ENCODE data around the gene TRIM9.

Gene TRIM9

GRCh38 chr14:50928002-50928635 is 166.8 kb downstream of the TRIM9 start:
- CTCF ChIA-PET = no interaction called here
- POLR2A ChIA-PET (ENCODE audit: low non-redundant PET) = no interaction called here
- H3K27ac ChIP-seq = no peak overlapping the region
- no peak for TF ChIP-seq CTCF (conservative IDR thresholded peaks at IDR 0.05; ENCODE audit: low read depth)
- DNase-seq (ENCODE audit: low spot score) = no peak

GRCh38 chr14:50926851-50927386 is 168.0 kb downstream of the TRIM9 start:
- POLR2A ChIA-PET (ENCODE audit: low non-redundant PET) = no interaction called here
- H3K27ac ChIP-seq = no peak overlapping the region
- no peak for TF ChIP-seq CTCF (conservative IDR thresholded peaks at IDR 0.05; ENCODE audit: low read depth)
- CTCF ChIA-PET = no interaction called here
- no peak for DNase-seq (ENCODE audit: low spot score)

Data from RWPE1 (cell line).